Tibial nerve (tissue), 3 donors: ENCODE measurements around the gene C22orf15.

Experiments
- POLR2A ChIP-seq, 2 donors: fragments of 450-650 bp; IDR thresholded peaks; one replicate each; pipeline ENCODE4 v1.6.1; 2017; ENCODE audit warnings: antibody characterized with exemption in 2 of 2, mild to moderate bottlenecking in 2 of 2, moderate library complexity in 2 of 2
- TF ChIP-seq, protein P1 (sequence below), 5 experiments: fragments of 200-600 bp in 3 of 5; fragments of 450-650 bp in 2 of 5; sonication (generic) in 3 of 5; IDR thresholded peaks; one replicate each; pipeline ENCODE4 v1.5.1; 2016 to 2019; ENCODE audit warnings: antibody characterized with exemption in 5 of 5, mild to moderate bottlenecking in 3 of 5, moderate library complexity in 2 of 5

DNA sequence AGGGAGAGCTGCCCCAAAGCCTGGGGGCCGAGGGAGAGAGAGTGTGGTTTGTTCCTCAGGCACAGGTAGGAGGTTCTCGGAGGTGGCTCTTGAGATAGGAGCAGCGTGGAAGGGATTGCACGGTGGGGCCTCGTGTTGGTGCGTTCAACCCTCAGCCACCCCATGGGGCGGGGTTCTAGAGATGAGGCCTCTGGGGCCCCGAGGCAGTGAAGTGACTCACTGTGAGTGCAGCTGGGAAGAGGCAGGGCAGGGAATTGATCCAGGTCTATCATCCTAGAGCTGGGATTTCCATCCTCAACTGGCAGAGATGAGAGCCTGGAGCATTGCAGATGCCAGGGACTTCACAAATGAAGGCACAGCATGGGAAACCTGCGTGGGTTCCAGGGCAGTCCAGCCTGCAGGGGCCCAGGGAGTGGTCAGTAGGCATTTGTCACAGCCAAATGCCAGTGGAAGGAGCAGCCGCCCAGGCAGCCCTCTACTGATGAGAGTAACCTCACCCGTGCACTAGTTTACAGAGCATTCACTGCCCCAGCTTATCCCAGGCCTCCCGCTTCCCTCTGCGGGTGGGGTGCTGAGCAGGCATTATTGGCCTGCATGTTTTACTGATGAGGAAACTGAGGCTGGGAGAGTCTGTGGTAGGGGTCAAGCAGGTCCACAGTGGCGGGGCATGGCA is 18.9 kb downstream of the C22orf15 start:
- TF ChIP-seq, protein P1, sequence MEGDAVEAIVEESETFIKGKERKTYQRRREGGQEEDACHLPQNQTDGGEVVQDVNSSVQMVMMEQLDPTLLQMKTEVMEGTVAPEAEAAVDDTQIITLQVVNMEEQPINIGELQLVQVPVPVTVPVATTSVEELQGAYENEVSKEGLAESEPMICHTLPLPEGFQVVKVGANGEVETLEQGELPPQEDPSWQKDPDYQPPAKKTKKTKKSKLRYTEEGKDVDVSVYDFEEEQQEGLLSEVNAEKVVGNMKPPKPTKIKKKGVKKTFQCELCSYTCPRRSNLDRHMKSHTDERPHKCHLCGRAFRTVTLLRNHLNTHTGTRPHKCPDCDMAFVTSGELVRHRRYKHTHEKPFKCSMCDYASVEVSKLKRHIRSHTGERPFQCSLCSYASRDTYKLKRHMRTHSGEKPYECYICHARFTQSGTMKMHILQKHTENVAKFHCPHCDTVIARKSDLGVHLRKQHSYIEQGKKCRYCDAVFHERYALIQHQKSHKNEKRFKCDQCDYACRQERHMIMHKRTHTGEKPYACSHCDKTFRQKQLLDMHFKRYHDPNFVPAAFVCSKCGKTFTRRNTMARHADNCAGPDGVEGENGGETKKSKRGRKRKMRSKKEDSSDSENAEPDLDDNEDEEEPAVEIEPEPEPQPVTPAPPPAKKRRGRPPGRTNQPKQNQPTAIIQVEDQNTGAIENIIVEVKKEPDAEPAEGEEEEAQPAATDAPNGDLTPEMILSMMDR (IDR thresholded peaks at IDR 0.05): no peak
- TF ChIP-seq POLR2A (IDR thresholded peaks at IDR 0.05): no peak
